A673 (cell line): ENCODE measurements around the gene SSBP4. TPM values are rescaled to one million over a fixed set of nuclear protein-coding genes. Genes with fewer than 3 reads are reported as not detected.

ENCODE experiments used
- BruUV-seq: library from RNA; stranded (reverse); fragments of 400-500 nt; replicated peaks from 2 replicates; lab custom pipeline; 2021; lab: Mats Ljungman, UMichigan
- CTCF ChIA-PET: fragments of 300-600 bp; sonication (Branson Sonifier 250); formaldehyde crosslinking; loops from one replicate; lab custom pipeline; 2022; ENCODE audit warnings: antibody characterized with exemption; lab: Charles Lee
- POLR2A ChIA-PET: fragments of 300-600 bp; sonication (Branson Sonifier 250); formaldehyde crosslinking; loops from one replicate; lab custom pipeline; 2022; ENCODE audit warnings: antibody characterized with exemption; ENCODE audit not compliant: low non-redundant PET; lab: Charles Lee
- DNase-seq: peaks from one replicate; pipeline ENCODE4 v3.0.0-alpha.2; 2015; ENCODE audit warnings: low spot score
- H3K27ac ChIP-seq: fragments of 200-600 bp; sonication (generic); 2 replicates; pipeline ENCODE4 v1.5.1; 2016; ENCODE audit warnings: mixed run types, low read depth, mild to moderate bottlenecking, mixed read lengths, antibody characterized with exemption, low read length; ENCODE audit not compliant: poor library complexity, severe bottlenecking
- H3K27me3 ChIP-seq: fragments of 200-600 bp; sonication (generic); replicated peaks from 2 replicates; pipeline ENCODE4 v1.6.1; 2017; ENCODE audit warnings: mixed run types, low read depth, mild to moderate bottlenecking, mixed read lengths, antibody characterized with exemption, low read length; ENCODE audit not compliant: insufficient read depth, poor library complexity
- H3K36me3 ChIP-seq: fragments of 200-600 bp; sonication (generic); 2 replicates; pipeline ENCODE4 v1.6.1; 2016; ENCODE audit warnings: mixed run types, mild to moderate bottlenecking, mixed read lengths, antibody characterized with exemption, low read length; ENCODE audit not compliant: insufficient read depth, poor library complexity, severe bottlenecking
- H3K4me1 ChIP-seq: fragments of 200-600 bp; sonication (generic); 2 replicates; pipeline ENCODE4 v1.6.1; 2017; ENCODE audit warnings: mixed run types, mild to moderate bottlenecking, mixed read lengths, antibody characterized with exemption, low read length; ENCODE audit not compliant: insufficient read depth, poor library complexity, severe bottlenecking
- H3K4me3 ChIP-seq: fragments of 200-600 bp; sonication (generic); 2 replicates; pipeline ENCODE4 v1.5.1; 2016; ENCODE audit warnings: low read depth, mixed run types, mild to moderate bottlenecking, mixed read lengths, low read length; ENCODE audit not compliant: poor library complexity, severe bottlenecking
- H3K9me3 ChIP-seq: fragments of 200-600 bp; sonication (generic); 2 replicates; pipeline ENCODE4 v1.6.1; 2016; ENCODE audit warnings: mixed run types, low read depth, mild to moderate bottlenecking, mixed read lengths, antibody characterized with exemption, low read length; ENCODE audit not compliant: poor library complexity, severe bottlenecking
- EZH2 ChIP-seq: fragments of 200-600 bp; sonication (generic); IDR thresholded peaks from 2 replicates; pipeline ENCODE4 v1.6.1; 2017; ENCODE audit warnings: borderline replicate concordance, low read depth, mild to moderate bottlenecking, mixed read lengths, antibody characterized with exemption, low read length; ENCODE audit not compliant: poor library complexity, severe bottlenecking
- intact Hi-C: fragments of 100-400 bp; cut with micrococcal nuclease; formaldehyde crosslinking; loops from one replicate; pipeline ENCODE4 v1.10.0; 2022; ENCODE audit not compliant: unreplicated experiment
- total RNA-seq: library from RNA; stranded (reverse); gene quantifications from 2 replicates; pipeline ENCODE4 v1.2.3, GENCODE V29; 2021
- TF ChIP-seq, protein P1 (sequence below): fragments of 300-800, 200-600 bp; sonication (generic); conservative IDR thresholded peaks from 2 replicates; pipeline ENCODE4 v1.5.1; 2017; ENCODE audit warnings: low read depth, mild to moderate bottlenecking, antibody characterized with exemption, low read length, moderate library complexity, mixed read lengths

SSBP4 gene
- total RNA-seq, 1 experiment from 2014 or later, result 248 TPM

GRCh38 chr19:18396471-18397241 is 22.5 kb upstream of the SSBP4 start:
- Histone ChIP-seq H3K4me3 (no peak overlapping the region), H3K27ac (no peak overlapping the region), H3K27me3 (no peaks in the 10 kb centered on the region), H3K9me3 (no peaks in the 10 kb centered on the region), H3K36me3 (no peaks in the 10 kb centered on the region), H3K4me1 (no peaks in the 10 kb centered on the region)
- no peak for DNase-seq
- intact Hi-C loops, result no loop called here
- TF ChIP-seq, protein P1, sequence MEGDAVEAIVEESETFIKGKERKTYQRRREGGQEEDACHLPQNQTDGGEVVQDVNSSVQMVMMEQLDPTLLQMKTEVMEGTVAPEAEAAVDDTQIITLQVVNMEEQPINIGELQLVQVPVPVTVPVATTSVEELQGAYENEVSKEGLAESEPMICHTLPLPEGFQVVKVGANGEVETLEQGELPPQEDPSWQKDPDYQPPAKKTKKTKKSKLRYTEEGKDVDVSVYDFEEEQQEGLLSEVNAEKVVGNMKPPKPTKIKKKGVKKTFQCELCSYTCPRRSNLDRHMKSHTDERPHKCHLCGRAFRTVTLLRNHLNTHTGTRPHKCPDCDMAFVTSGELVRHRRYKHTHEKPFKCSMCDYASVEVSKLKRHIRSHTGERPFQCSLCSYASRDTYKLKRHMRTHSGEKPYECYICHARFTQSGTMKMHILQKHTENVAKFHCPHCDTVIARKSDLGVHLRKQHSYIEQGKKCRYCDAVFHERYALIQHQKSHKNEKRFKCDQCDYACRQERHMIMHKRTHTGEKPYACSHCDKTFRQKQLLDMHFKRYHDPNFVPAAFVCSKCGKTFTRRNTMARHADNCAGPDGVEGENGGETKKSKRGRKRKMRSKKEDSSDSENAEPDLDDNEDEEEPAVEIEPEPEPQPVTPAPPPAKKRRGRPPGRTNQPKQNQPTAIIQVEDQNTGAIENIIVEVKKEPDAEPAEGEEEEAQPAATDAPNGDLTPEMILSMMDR, result no peak
- TF ChIP-seq EZH2, result no peak
- ChIA-PET POLR2A (no interaction called here), CTCF (no interaction called here)
- BruUV-seq, result no TSS peak

- Histone ChIP-seq H3K4me3 (no peak within 1 kb of the TSS), H3K4me1 (no peaks in the 10 kb centered on the region), H3K27me3 (no peaks in the 10 kb centered on the region), H3K9me3 (no peaks in the 10 kb centered on the region), H3K27ac (no peak within 1 kb of the TSS), H3K36me3 (no peaks in the 10 kb centered on the region)
- no TSS peak for BruUV-seq
- DNase-seq, result no peak
- ChIA-PET POLR2A (no interaction called here), CTCF (no interaction called here)
- TF ChIP-seq, protein P1, result no peak
- TF ChIP-seq EZH2, result no peak
- intact Hi-C loops, result no loop called here
Measured at GRCh38 chr19:18397242-18398202, 21.7 kb upstream of the SSBP4 start, which contains the start of gene LRRC25. Gene LRRC25, minus strand, starts transcription at chr19:18397622. Its CDS starts 659 bp downstream, at chr19:18396963.

- BruUV-seq, result no TSS peak
- CTCF ChIA-PET, result no interaction called here
- intact Hi-C loops, result no loop called here
- Histone ChIP-seq H3K27me3 (no peaks in the 10 kb centered on the region), H3K4me3 (no peak overlapping the region), H3K36me3 (no peaks in the 10 kb centered on the region), H3K9me3 (no peaks in the 10 kb centered on the region), H3K4me1 (no peaks in the 10 kb centered on the region), H3K27ac (no peak overlapping the region)
- DNase-seq, result no peak
- TF ChIP-seq, protein P1, result no peak
- POLR2A ChIA-PET, result no interaction called here
Measured at GRCh38 chr19:18399008-18399407, 20.2 kb upstream of the SSBP4 start.
